DOHH2 (cell line): ENCODE results near the gene FFAR3.

Experiments used
- H3F3A ChIP-seq: fragments of 200-600 bp; sonication (generic), shearing (Covaris generic); 2 replicates; pipeline ENCODE4 v1.6.0; 2016; ENCODE audit warnings: antibody characterized with exemption, mild to moderate bottlenecking; ENCODE audit not compliant: control insufficient read depth, insufficient read depth
- H3K27ac ChIP-seq: fragments of 200-600 bp; sonication (generic); 2 replicates; pipeline ENCODE4 v1.5.1; 2014; ENCODE audit warnings: low read depth, mild to moderate bottlenecking, low read length, moderate library complexity
- H3K27me3 ChIP-seq: fragments of 200-600 bp; sonication (generic); 2 replicates; pipeline ENCODE4 v1.6.1; 2014; ENCODE audit warnings: mild to moderate bottlenecking, low read length, mixed read lengths; ENCODE audit not compliant: control insufficient read depth
- H3K36me3 ChIP-seq: fragments of 200-600 bp; sonication (generic); 2 replicates; pipeline ENCODE4 v1.6.1; 2014; ENCODE audit warnings: mild to moderate bottlenecking, low read length, moderate library complexity, mixed read lengths; ENCODE audit not compliant: control insufficient read depth
- H3K4me1 ChIP-seq: fragments of 200-600 bp; sonication (generic); 2 replicates; pipeline ENCODE4 v1.6.1; 2014; ENCODE audit warnings: mild to moderate bottlenecking, low read length, mixed read lengths; ENCODE audit not compliant: control insufficient read depth
- H3K4me2 ChIP-seq: fragments of 200-600 bp; sonication (generic); 2 replicates; pipeline ENCODE4 v1.6.0; 2014; ENCODE audit warnings: mild to moderate bottlenecking, low read length, moderate library complexity
- H3K4me3 ChIP-seq: fragments of 200-600 bp; sonication (generic); 2 replicates; pipeline ENCODE4 v1.5.1; 2014; ENCODE audit warnings: mild to moderate bottlenecking, low read length, mixed read lengths
- H3K79me2 ChIP-seq: fragments of 200-600 bp; sonication (generic); 2 replicates; pipeline ENCODE4 v1.6.1; 2014; ENCODE audit warnings: mild to moderate bottlenecking, low read length, mixed read lengths; ENCODE audit not compliant: control insufficient read depth
- H3K9me2 ChIP-seq: fragments of 200-600 bp; sonication (generic); replicated peaks from 2 replicates; pipeline ENCODE4 v1.6.1; 2014; ENCODE audit warnings: mild to moderate bottlenecking, low read length, mixed read lengths; ENCODE audit not compliant: control insufficient read depth
- H3K9me3 ChIP-seq: fragments of 200-600 bp; sonication (generic); 2 replicates; pipeline ENCODE4 v1.6.1; 2014; ENCODE audit warnings: antibody characterized with exemption, low read length, mixed read lengths; ENCODE audit not compliant: control insufficient read depth, insufficient read depth
- H4K20me1 ChIP-seq: fragments of 200-600 bp; sonication (generic); 2 replicates; pipeline ENCODE4 v1.6.0; 2014; ENCODE audit warnings: low read depth, mild to moderate bottlenecking, antibody characterized with exemption, low read length, moderate library complexity; ENCODE audit not compliant: control insufficient read depth, insufficient read depth
- CTCF ChIP-seq: fragments of 200-600 bp; sonication (generic); IDR thresholded peaks from one replicate; pipeline ENCODE4 v1.5.1; 2014; ENCODE audit warnings: antibody characterized with exemption, mild to moderate bottlenecking, low read depth, low read length; ENCODE audit not compliant: poor library complexity, severe bottlenecking
- EZH2phosphoT487 ChIP-seq: fragments of 200-600 bp; sonication (generic); IDR thresholded peaks from 2 replicates; pipeline ENCODE4 v1.6.1; 2017; ENCODE audit warnings: borderline replicate concordance, mild to moderate bottlenecking, antibody characterized with exemption, low read length, moderate library complexity, mixed read lengths

FFAR3 gene

DNA sequence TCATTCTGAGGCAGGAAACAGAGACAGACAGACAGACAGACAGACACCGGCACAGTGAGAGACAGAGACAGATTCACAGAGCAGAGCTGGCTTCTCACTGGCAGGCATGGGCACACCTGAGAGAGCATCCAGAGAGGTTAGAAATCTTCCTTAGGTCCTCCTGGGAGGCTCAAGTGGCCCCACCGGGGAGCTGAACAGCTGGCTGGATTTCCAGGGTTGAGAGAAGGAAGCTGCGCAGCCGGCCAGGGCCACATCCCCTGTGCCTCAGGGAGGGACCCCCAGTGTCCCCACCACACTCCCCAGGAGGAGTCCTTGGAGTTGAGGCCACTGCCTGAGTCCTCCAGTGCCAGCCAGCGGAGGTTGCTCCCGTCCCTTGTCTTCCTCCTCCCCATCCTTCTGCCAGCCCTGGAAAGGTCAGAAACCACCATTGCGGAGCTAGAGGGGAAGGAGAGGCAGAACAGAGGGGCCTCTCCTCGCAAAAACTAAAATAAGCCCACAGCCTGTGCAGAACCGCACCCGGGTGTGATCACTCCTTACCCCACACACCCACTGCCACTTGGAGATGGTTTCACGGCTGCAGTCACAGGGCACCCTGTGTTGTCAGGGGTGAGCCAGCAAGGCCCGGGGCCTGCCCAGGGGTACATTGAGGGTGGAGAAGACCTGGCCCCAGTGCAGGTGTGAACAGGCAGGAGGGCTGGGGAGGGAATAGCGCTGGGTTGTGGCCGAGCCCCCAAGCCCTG is 4.2 kb downstream of the FFAR3 start:
- Histone ChIP-seq H3K27me3 (peaks cover 48% of the 10 kb centered on the region), H3K9me3 (no peaks in the 10 kb centered on the region), H4K20me1 (no peaks in the 10 kb centered on the region), H3F3A (no peaks in the 10 kb centered on the region), H3K9me2 (no peaks in the 10 kb centered on the region), H3K4me2 (no peak overlapping the region), H3K4me1 (no peaks in the 10 kb centered on the region), H3K79me2 (no peaks in the 10 kb centered on the region), H3K36me3 (no peaks in the 10 kb centered on the region), H3K4me3 (no peak overlapping the region), H3K27ac (no peak overlapping the region)
- TF ChIP-seq CTCF (no peak), EZH2phosphoT487 (no peak)

DNA sequence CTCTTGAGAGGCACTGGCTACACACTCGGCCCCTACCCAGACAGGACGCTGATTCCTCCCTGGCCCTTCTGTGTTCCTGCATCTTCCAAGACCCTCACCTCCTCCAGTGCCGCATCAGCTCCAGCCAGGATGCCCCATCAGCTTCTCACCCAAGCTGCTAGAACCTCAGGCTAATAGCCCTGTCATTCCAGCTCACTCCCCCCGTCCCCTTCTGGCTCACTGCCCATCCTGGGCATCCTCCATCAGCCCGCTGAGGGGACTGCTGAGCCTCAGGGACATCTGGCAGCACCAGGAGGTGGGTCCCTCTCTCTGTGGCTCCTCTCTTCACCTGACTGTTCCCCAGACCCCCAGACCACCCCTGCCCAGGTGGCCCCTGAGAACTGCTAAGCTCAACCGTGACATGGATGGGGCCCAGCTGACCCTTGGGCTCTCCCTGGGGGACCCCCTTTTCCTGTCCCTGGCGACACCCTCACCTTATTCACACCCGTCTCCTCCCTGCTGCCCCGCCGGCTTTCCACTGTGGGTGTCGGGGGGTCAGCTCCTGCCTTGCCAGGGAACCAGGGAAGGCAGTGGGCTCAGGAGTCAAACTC is 4.8 kb downstream of the FFAR3 start:
- Histone ChIP-seq H3K27me3 (peaks cover 48% of the 10 kb centered on the region), H3K4me1 (no peaks in the 10 kb centered on the region)

GRCh38 chr19:35363711-35364425 is 5.6 kb downstream of the FFAR3 start:
- Histone ChIP-seq H3K36me3 (no peaks in the 10 kb centered on the region), H3K27me3 (peaks cover 53% of the 10 kb centered on the region), H3K9me3 (no peaks in the 10 kb centered on the region), H4K20me1 (no peaks in the 10 kb centered on the region), H3K9me2 (no peaks in the 10 kb centered on the region), H3K27ac (no peak overlapping the region), H3K4me1 (no peaks in the 10 kb centered on the region), H3K79me2 (no peaks in the 10 kb centered on the region), H3K4me2 (no peak overlapping the region), H3K4me3 (no peak overlapping the region), H3F3A (no peaks in the 10 kb centered on the region)
- no peak for TF ChIP-seq CTCF
- TF ChIP-seq EZH2phosphoT487, result no peak

More for the DNA sequence above, 4.8 kb downstream of the FFAR3 start:
- Histone ChIP-seq H3K79me2 (no peaks in the 10 kb centered on the region), H3K4me3 (no peak overlapping the region), H3K4me2 (no peak overlapping the region), H4K20me1 (no peaks in the 10 kb centered on the region), H3K27ac (no peak overlapping the region), H3K9me3 (no peaks in the 10 kb centered on the region), H3F3A (no peaks in the 10 kb centered on the region), H3K9me2 (no peaks in the 10 kb centered on the region), H3K36me3 (no peaks in the 10 kb centered on the region)
- TF ChIP-seq EZH2phosphoT487, result no peak

GRCh38 chr19:35365303-35365702 is 7.0 kb downstream of the FFAR3 start:
- no peaks in the 10 kb centered on the region for H3K4me1 ChIP-seq
- H3K4me3 ChIP-seq, result no peak overlapping the region
- no peaks in the 10 kb centered on the region for H4K20me1 ChIP-seq
- H3F3A ChIP-seq, result no peaks in the 10 kb centered on the region
- no peaks in the 10 kb centered on the region for H3K9me2 ChIP-seq
- no peak overlapping the region for H3K4me2 ChIP-seq
- TF ChIP-seq EZH2phosphoT487 (no peak), CTCF (no peak)
- no peaks in the 10 kb centered on the region for H3K79me2 ChIP-seq
- peaks cover 53% of the 10 kb centered on the region for H3K27me3 ChIP-seq
- H3K9me3 ChIP-seq, result peaks cover 2% of the 10 kb centered on the region; the same call in 1 of the 2 replicates
- H3K36me3 ChIP-seq, result no peaks in the 10 kb centered on the region
- no peak overlapping the region for H3K27ac ChIP-seq
